Measurements from ENCODE around the gene RPSA.
"Not testable (repeated sequence)": the region's sequence is repeated elsewhere in the genome, so short reads cannot be mapped to it uniquely, and the experiment has no call there.

DNA sequence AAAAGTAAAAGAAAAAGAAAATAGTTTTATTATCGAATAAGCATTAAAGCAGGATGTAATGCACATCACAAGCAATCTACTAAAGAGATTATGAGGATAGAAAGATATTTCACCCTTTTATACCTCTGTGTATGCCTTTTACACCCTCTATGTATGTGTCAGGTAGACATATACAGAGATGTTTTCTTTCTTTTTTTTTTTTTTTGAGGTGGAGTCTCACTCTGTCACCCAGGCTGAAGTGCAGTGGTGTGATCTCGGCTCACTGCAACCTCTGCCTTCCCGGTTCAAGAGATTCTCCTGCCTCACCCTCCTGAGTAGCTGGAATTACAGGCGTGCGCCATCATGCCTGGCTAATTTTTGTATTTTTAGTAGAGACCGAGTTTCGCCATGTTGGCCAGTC, 47.4 kb downstream of the RPSA start:
- TF ChIP-seq, protein P1, sequence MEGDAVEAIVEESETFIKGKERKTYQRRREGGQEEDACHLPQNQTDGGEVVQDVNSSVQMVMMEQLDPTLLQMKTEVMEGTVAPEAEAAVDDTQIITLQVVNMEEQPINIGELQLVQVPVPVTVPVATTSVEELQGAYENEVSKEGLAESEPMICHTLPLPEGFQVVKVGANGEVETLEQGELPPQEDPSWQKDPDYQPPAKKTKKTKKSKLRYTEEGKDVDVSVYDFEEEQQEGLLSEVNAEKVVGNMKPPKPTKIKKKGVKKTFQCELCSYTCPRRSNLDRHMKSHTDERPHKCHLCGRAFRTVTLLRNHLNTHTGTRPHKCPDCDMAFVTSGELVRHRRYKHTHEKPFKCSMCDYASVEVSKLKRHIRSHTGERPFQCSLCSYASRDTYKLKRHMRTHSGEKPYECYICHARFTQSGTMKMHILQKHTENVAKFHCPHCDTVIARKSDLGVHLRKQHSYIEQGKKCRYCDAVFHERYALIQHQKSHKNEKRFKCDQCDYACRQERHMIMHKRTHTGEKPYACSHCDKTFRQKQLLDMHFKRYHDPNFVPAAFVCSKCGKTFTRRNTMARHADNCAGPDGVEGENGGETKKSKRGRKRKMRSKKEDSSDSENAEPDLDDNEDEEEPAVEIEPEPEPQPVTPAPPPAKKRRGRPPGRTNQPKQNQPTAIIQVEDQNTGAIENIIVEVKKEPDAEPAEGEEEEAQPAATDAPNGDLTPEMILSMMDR (IDR thresholded peaks at IDR 0.05): not testable (repeated sequence)
- TF ChIP-seq POLR2A (IDR thresholded peaks at IDR 0.05): not testable (repeated sequence)
